ENCODE results near the gene PPM1H. TPM values are rescaled to one million over a fixed set of nuclear protein-coding genes. Genes with fewer than 3 reads are reported as not detected.
A peak's percentile ranks its signal among the peaks of the same experiment; 100 is the strongest.
"Not testable (repeated sequence)": the region's sequence is repeated elsewhere in the genome, so short reads cannot be mapped to it uniquely, and the experiment has no call there.

Gene PPM1H, protein sequence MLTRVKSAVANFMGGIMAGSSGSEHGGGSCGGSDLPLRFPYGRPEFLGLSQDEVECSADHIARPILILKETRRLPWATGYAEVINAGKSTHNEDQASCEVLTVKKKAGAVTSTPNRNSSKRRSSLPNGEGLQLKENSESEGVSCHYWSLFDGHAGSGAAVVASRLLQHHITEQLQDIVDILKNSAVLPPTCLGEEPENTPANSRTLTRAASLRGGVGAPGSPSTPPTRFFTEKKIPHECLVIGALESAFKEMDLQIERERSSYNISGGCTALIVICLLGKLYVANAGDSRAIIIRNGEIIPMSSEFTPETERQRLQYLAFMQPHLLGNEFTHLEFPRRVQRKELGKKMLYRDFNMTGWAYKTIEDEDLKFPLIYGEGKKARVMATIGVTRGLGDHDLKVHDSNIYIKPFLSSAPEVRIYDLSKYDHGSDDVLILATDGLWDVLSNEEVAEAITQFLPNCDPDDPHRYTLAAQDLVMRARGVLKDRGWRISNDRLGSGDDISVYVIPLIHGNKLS
- 1 to 10 TPM; 1.3 to 2.8 TPM for total RNA-seq
- long read RNA-seq, donor 1, partial matches to known transcripts = 1 of 2 reads
- long read RNA-seq, donor 1, other reads (novel, unspliced or antisense) = 1 of 2 reads
- long read RNA-seq, donor 2 = 0 reads

- intact Hi-C loops (cut with DNase I) = no loop called here
Observed at GRCh38 chr12:62934799-62935674, at the start of gene PPM1H. Gene PPM1H (minus strand): TSS chr12:62935150. CDS start chr12:62934736, 414 bp downstream.

DNA sequence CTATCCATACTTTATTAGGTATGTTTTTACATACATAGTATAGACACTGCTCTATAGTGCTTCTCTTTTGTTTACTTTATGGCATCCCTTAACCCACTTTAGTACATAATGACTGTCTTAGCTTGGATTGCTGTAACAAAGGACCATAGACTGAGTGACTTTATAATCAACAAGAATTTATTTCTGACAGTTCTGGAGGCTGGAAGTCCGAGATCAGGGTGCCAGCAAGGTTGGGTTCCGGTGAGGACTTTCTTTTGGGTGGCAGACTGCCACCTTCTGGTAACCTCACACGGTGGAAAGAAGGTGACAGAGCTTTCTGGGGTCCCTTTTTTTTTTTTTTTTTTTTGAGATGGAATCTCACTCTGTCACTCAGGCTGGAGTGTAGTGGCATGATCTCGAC is 48.6 kb upstream of the PPM1H start:
- no peak for DNase-seq (ENCODE audit: low spot score)
- intact Hi-C loops (cut with DNase I) = no loop called here

More at GRCh38 chr12:62934799-62935674, at the start of gene PPM1H:
- peak; percentile 83 for DNase-seq (ENCODE audit: low spot score)

DNA sequence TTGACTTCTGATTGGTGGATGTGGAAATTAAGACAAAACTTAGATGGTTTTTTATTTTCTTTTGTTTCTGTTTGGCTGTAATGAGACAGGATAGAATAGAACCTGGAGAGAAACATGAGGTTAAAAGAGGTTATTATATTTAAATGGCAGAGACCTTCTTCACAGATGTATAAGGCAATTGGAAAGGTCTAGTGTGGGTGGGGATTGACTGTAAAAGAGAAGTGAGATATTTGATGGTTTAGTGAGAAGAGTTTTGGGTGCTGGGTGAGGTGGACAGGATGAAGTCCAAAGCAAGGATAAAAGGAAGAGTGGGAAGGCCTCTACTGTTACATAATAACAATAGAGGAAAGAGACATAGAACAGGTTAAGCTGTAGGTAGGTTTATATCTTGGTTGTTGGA is 43.8 kb upstream of the PPM1H start:
- intact Hi-C loops (cut with DNase I) = no loop called here
- no peak for DNase-seq (ENCODE audit: low spot score)

DNA sequence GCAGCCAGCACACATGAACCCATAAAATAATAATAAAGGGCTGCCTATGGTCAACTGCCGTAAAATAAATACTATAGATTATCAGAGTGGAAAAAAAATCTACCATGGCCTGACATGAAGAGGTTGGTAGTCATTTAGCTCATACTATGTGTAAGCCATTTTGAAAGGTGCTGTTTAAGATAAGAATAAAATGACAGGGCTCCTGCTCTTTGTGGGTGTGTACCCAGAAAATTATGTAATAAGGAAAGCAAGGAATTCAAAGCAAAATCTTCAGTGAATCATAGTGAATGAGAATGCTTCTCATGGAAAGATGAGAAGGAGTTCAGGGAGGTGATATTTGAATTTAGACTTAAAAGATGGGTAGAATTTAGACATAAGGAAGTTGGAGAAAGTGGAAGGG is 42.9 kb upstream of the PPM1H start:
- intact Hi-C loops (cut with DNase I) = no loop called here
- no peak for DNase-seq (ENCODE audit: low spot score)

GRCh38 chr12:62977418-62977817 is 42.5 kb upstream of the PPM1H start:
- intact Hi-C loops (cut with DNase I) = no loop called here
- DNase-seq (ENCODE audit: low spot score) = no peak

GRCh38 chr12:62976110-62976662 is 41.2 kb upstream of the PPM1H start:
- DNase-seq (ENCODE audit: low spot score) = no peak
- intact Hi-C loops (cut with DNase I) = no loop called here

GRCh38 chr12:62971769-62972525 is 37.0 kb upstream of the PPM1H start:
- intact Hi-C loops (cut with DNase I) = no loop called here
- DNase-seq (ENCODE audit: low spot score) = no peak

DNA sequence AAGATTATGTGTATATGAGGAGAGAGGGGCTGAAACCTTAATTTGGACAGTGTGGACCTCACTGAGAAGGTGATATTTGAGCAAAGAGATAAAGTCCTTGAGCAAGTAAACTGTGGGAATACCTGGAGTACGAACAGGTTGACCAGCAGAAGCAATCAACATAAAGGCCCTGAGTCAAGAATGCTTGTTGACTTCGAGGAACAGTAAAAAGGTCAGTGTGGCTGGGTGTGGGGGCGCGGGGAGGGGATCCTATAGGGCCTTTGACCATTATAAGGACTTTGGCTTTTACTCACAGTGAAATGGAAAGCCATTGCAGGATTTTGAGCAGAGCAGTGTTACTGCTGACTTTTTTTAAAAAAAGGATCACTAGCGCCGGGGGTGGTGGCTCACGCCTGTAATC is 34.7 kb upstream of the PPM1H start:
- no peak for DNase-seq (ENCODE audit: low spot score)
- intact Hi-C loops (cut with DNase I) = no loop called here

DNA sequence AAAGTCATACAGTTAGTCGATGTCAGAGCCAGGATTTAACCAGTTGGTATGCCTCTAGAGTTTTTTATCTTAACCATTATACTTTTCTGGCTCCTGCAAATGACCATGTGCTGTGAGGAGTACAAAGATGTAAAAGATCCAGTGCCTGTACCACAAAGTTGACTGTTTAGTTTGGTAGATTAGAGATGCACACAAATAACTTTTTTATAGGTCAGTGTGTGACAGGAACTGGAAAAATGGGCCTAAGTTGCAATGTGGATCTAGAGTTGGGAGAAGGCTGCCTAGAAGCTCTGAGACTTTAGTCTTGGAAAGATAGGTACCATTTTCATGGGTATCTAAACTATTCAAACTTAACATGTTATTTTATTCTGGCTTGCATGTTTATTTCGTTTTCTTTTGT is 32.8 kb upstream of the PPM1H start:
- intact Hi-C loops (cut with DNase I) = no loop called here
- DNase-seq (ENCODE audit: low spot score) = no peak

DNA sequence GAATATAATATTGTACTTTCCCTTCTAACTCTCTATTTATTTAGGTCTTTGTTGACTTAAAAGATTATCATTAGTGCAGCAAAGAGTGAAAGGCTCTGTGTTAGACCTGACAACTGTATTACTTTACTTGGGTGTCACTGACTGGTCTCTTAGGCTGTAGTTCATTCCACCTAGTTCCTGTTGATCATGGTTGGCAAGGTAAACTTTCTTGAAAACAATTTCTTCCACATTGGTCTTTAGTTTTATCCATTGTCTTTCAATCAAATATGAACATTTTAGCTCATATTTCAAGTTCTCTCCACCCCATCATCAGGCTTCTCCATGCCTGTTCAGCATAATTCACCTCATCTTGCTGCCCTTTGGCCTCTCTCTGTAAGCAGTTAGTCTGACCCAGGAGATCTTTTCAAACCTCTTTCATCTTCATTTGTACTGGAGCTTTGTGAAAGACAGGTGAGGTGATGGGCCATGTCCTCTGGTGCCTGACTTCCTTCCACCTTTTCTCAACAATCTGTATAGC is 32.1 kb upstream of the PPM1H start:
- intact Hi-C loops (cut with DNase I) = no loop called here
- DNase-seq (ENCODE audit: low spot score) = no peak

GRCh38 chr12:62966446-62966989 is 31.6 kb upstream of the PPM1H start:
- intact Hi-C loops (cut with DNase I); DNase-seq (ENCODE audit: low spot score): not testable (repeated sequence)

DNA sequence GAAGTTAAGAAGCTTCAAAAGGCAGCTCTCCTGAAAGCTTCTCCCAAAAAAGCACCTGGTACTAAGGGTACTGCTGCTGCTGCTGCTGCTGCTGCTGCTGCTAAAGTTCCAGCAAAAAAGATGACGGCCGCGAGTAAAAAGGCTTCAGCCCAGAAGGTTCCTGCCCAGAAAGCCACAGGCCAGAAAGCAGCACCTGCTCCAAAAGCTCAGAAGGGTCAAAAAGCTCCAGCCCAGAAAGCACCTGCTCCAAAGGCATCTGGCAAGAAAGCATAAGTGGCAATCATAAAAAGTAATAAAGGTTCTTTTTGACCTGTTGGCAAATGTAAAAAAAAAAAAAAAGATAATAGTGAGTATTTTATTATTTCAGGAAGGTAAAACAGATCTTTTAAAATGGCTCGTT is 30.8 kb upstream of the PPM1H start:
- DNase-seq (ENCODE audit: low spot score); intact Hi-C loops (cut with DNase I): not testable (repeated sequence)

DNA sequence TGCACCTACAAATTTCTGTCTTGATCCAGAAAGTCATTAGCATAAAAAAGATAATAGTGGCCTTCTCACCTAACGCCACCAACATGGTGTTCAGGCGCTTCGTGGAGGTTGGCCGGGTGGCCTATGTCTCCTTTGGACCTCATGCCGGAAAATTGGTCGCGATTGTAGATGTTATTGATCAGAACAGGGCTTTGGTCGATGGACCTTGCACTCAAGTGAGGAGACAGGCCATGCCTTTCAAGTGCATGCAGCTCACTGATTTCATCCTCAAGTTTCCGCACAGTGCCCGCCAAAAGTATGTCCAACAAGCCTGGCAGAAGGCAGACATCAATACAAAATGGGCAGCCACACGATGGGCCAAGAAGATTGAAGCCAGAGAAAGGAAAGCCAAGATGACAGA is 30.3 kb upstream of the PPM1H start:
- DNase-seq (ENCODE audit: low spot score); intact Hi-C loops (cut with DNase I): not testable (repeated sequence)

GRCh38 chr12:62963486-62964041 is 28.6 kb upstream of the PPM1H start:
- intact Hi-C loops (cut with DNase I) = no loop called here

GRCh38 chr12:62960324-62960723 is 25.4 kb upstream of the PPM1H start:
- intact Hi-C loops (cut with DNase I) = no loop called here
- no peak for DNase-seq (ENCODE audit: low spot score)

More at GRCh38 chr12:62963486-62964041, 28.6 kb upstream of the PPM1H start:
- DNase-seq (ENCODE audit: low spot score) = no peak

DNA sequence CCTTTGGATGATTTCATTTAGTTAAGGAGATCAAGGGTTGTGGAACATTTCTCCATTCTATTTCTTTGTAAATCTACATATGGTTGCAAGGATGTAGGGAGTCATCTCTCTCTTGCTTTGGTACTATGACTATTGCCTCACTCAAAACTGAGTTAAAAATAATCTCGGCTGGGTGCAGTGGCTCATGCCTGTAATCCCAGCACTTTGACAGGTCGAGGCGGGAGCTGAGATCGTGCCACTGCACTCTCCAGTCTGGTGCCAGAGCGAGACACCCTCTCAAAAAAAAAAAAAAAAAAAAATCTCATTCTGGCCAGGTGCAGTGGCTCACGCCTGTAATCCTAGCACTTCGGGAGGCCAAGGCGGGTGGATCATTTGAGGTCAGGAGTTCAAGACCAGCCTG is 24.8 kb upstream of the PPM1H start:
- intact Hi-C loops (cut with DNase I) = no loop called here
- DNase-seq (ENCODE audit: low spot score) = no peak

DNA sequence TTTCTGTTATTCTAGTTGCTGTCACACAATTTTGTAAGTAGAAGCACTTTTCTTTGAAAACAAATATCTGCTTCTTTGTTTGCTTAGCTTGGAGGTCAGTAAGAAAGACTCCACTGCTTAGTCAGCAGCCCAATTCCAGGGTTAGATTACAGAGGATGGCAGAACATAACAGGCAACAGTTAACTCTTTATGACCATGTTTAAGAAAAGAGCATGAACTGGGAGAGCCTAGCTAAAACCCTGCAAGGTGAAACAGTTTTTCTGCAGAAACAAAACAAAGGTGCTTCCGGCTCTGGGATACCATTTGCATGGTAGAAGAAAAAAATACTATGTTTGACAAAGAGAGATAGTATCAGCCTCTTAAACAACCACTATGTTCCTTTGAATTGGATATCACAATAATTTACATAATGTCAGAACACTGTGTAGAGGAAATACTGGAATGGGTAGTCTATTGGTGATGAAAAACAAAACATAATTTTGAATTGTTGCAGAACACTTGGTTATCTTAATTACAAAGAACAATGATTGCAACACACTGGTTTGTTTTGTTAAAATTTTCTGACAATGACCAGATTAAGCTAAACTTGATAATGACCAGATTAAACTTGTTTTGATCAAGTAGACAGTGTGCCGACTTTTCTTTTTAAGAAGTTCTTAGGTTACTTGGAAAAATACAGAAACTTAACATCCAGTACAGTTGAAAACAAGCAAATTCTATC is 22.4 kb upstream of the PPM1H start:
- intact Hi-C loops (cut with DNase I) = no loop called here

GRCh38 chr12:62955678-62956077 is 20.7 kb upstream of the PPM1H start:
- DNase-seq (ENCODE audit: low spot score) = no peak
- intact Hi-C loops (cut with DNase I) = no loop called here

More for the DNA sequence above, 22.4 kb upstream of the PPM1H start:
- DNase-seq (ENCODE audit: low spot score) = no peak

Data from posterior vena cava (tissue), 2 donors.